GM23248 (cell line): ENCODE data around the gene SUSD6. TPM values are rescaled to one million over a fixed set of nuclear protein-coding genes. Genes with fewer than 3 reads are reported as not detected.
A peak's percentile ranks its signal among the peaks of the same experiment; 100 is the strongest.

Experiments used
- DNase-seq: peaks from one replicate; pipeline ENCODE4 v3.0.0-alpha.2; 2015
- H2AFZ ChIP-seq: fragments of 200-600 bp; sonication (generic); 2 replicates; pipeline ENCODE4 v1.6.1; 2016; ENCODE audit warnings: antibody characterized with exemption
- H3F3A ChIP-seq: fragments of 200-600 bp; sonication (generic); 2 replicates; pipeline ENCODE4 v1.6.1; 2016; ENCODE audit warnings: mild to moderate bottlenecking, antibody characterized with exemption, mixed run types; ENCODE audit not compliant: insufficient read depth
- H3K27ac ChIP-seq: fragments of 200-600 bp; sonication (generic); 2 replicates; pipeline ENCODE4 v1.5.1; 2016; ENCODE audit warnings: mild to moderate bottlenecking
- H3K27me3 ChIP-seq: fragments of 200-600 bp; sonication (generic); replicated peaks from 2 replicates; pipeline ENCODE4 v1.6.1; 2016; ENCODE audit warnings: mild to moderate bottlenecking; ENCODE audit not compliant: insufficient read depth
- H3K36me3 ChIP-seq: fragments of 200-600 bp; sonication (generic); 2 replicates; pipeline ENCODE4 v1.6.1; 2016; ENCODE audit warnings: low read depth, mild to moderate bottlenecking
- H3K4me1 ChIP-seq: fragments of 200-600 bp; sonication (generic); 2 replicates; pipeline ENCODE4 v1.6.1; 2016; ENCODE audit warnings: mild to moderate bottlenecking; ENCODE audit not compliant: insufficient read depth
- H3K4me2 ChIP-seq: fragments of 200-600 bp; sonication (generic); one replicate; pipeline ENCODE4 v1.6.1; 2016; ENCODE audit warnings: mild to moderate bottlenecking; ENCODE audit not compliant: unreplicated experiment
- H3K4me3 ChIP-seq: fragments of 200-600 bp; sonication (generic); 2 replicates; pipeline ENCODE4 v1.5.1; 2016; ENCODE audit warnings: mild to moderate bottlenecking
- H3K79me2 ChIP-seq: fragments of 200-600 bp; sonication (generic); 2 replicates; pipeline ENCODE4 v1.6.1; 2016; ENCODE audit warnings: mild to moderate bottlenecking; ENCODE audit not compliant: insufficient read depth
- H3K9ac ChIP-seq: fragments of 200-600 bp; sonication (generic); 2 replicates; pipeline ENCODE4 v1.6.1; 2016; ENCODE audit warnings: mild to moderate bottlenecking
- H3K9me2 ChIP-seq: fragments of 200-600 bp; sonication (generic); 2 replicates; pipeline ENCODE4 v1.6.1; 2016; ENCODE audit warnings: mixed run types, mild to moderate bottlenecking, moderate library complexity; ENCODE audit not compliant: insufficient read depth
- H3K9me3 ChIP-seq: fragments of 200-600 bp; sonication (generic); one replicate; pipeline ENCODE4 v1.6.1; 2017; ENCODE audit warnings: low read depth
- H4K20me1 ChIP-seq: fragments of 200-600 bp; sonication (generic); 2 replicates; pipeline ENCODE4 v1.6.0; 2016; ENCODE audit not compliant: insufficient read depth
- EZH2 ChIP-seq: fragments of 200-600 bp; sonication (generic); IDR thresholded peaks from 2 replicates; pipeline ENCODE4 v1.6.1; 2018; ENCODE audit warnings: antibody characterized with exemption, mild to moderate bottlenecking; ENCODE audit not compliant: insufficient read depth, poor library complexity, severe bottlenecking
- EZH2phosphoT487 ChIP-seq: fragments of 200-600 bp; sonication (generic); IDR thresholded peaks from 2 replicates; pipeline ENCODE4 v1.6.1; 2018; ENCODE audit warnings: antibody characterized with exemption, moderate library complexity, mild to moderate bottlenecking, low read depth; ENCODE audit not compliant: insufficient read depth
- WGBS, 2 experiments: methylation state at CpG; one replicate each; pipeline ENCODE4 v1.1.6; 2015 to 2017; ENCODE audit warnings: low lambda C conversion rate in 2 of 2, low coverage in 1 of 2; ENCODE audit errors: missing lambda C conversion rate in 2 of 2; 5-methylcytosine and 5-hydroxymethylcytosine counted together
- in situ Hi-C: fragments of 300-500 bp; cut with MboI; formaldehyde crosslinking; loops from 2 replicates; pipeline ENCODE4 v1.15.0; 2020
- polyA plus RNA-seq: library from polyadenylated mRNA; unstranded; fragments of >200 nt; fragmentation: Nextera tagmentation; extraction: Ambion mirVana; gene quantifications from 2 replicates; pipeline ENCODE4 v1.2.1, GENCODE V29; 2016
- total RNA-seq: library from RNA; depleted of rRNA; stranded (reverse); fragments of >200 nt; shearing (Covaris generic); gene quantifications from 2 replicates; pipeline ENCODE4 v1.2.3, GENCODE V29; 2014

The SUSD6 gene
- total and polyA plus RNA-seq, 2 experiments from 2014 or later: 12.2 to 24.1 TPM

- Histone ChIP-seq H3K4me2 (no peak overlapping the region), H2AFZ (no peak overlapping the region), H3K36me3 (no peaks in the 10 kb centered on the region), H3K79me2 (peaks cover 97% of the 10 kb centered on the region), H3K9me2 (no peaks in the 10 kb centered on the region), H3K4me1 (no peaks in the 10 kb centered on the region), H3F3A (no peaks in the 10 kb centered on the region), H4K20me1 (peaks cover 2% of the 10 kb centered on the region; the same call in 1 of the 2 replicates), H3K4me3 (no peak overlapping the region), H3K27ac (no peak overlapping the region), H3K9ac (no peak overlapping the region), H3K9me3 (no peaks in the 10 kb centered on the region), H3K27me3 (no peaks in the 10 kb centered on the region)
- DNase-seq: peak; percentile 26
- in situ Hi-C loops: no loop called here
- no peak for TF ChIP-seq EZH2phosphoT487
- no peak for TF ChIP-seq EZH2
- WGBS, 2 experiments: 16 to 22% methylated on average over 1 of the region's 1 CpG
Measured at GRCh38 chr14:69675245-69675583, 63.8 kb downstream of the SUSD6 start.

- TF ChIP-seq EZH2: no peak
- no peak for TF ChIP-seq EZH2phosphoT487
- H3K9me3 ChIP-seq: no peaks in the 10 kb centered on the region
- peaks cover 4% of the 10 kb centered on the region; the same call in 1 of the 2 replicates for H4K20me1 ChIP-seq
- no peak for DNase-seq
- H2AFZ ChIP-seq: no peak overlapping the region
- H3K27ac ChIP-seq: no peak overlapping the region
- no peak overlapping the region for H3K4me3 ChIP-seq
- no peaks in the 10 kb centered on the region for H3K27me3 ChIP-seq
- H3K9me2 ChIP-seq: no peaks in the 10 kb centered on the region
- no peak overlapping the region for H3K4me2 ChIP-seq
- H3K36me3 ChIP-seq: no peaks in the 10 kb centered on the region
- WGBS, 2 experiments: 81 to 85% methylated on average over 2 of the region's 2 CpGs
- no peak overlapping the region for H3K9ac ChIP-seq
- H3K79me2 ChIP-seq: peaks cover 97% of the 10 kb centered on the region
- no peaks in the 10 kb centered on the region for H3F3A ChIP-seq
- in situ Hi-C loops: no loop called here
- H3K4me1 ChIP-seq: no peaks in the 10 kb centered on the region
Measured at GRCh38 chr14:69675877-69676416, 64.6 kb downstream of the SUSD6 start.

GRCh38 chr14:69676723-69677122 is 65.3 kb downstream of the SUSD6 start:
- Histone ChIP-seq H3F3A (no peaks in the 10 kb centered on the region), H3K27ac (no peak overlapping the region), H3K4me2 (no peak overlapping the region), H2AFZ (no peak overlapping the region), H3K79me2 (peaks cover 97% of the 10 kb centered on the region), H3K9me2 (no peaks in the 10 kb centered on the region), H3K36me3 (no peaks in the 10 kb centered on the region), H4K20me1 (peaks cover 5% of the 10 kb centered on the region; the same call in 1 of the 2 replicates), H3K27me3 (no peaks in the 10 kb centered on the region), H3K9ac (no peak overlapping the region), H3K4me3 (no peak overlapping the region), H3K4me1 (no peaks in the 10 kb centered on the region), H3K9me3 (no peaks in the 10 kb centered on the region)
- in situ Hi-C loops: no loop called here
- no peak for TF ChIP-seq EZH2phosphoT487
- no peak for TF ChIP-seq EZH2
- DNase-seq: no peak
- 63 to 74% methylated on average over 2 of the region's 2 CpGs for WGBS, 2 experiments

- DNase-seq: no peak
- no peak overlapping the region for H3K4me3 ChIP-seq
Measured at GRCh38 chr14:69680297-69680696, 68.9 kb downstream of the SUSD6 start.

More at GRCh38 chr14:69680297-69680696, 68.9 kb downstream of the SUSD6 start:
- peaks cover 12% of the 10 kb centered on the region; the same call in 1 of the 2 replicates for H3K4me1 ChIP-seq
- no peaks in the 10 kb centered on the region for H3K9me2 ChIP-seq
- in situ Hi-C loops: no loop called here
- no peak overlapping the region for H3K4me2 ChIP-seq
- no peaks in the 10 kb centered on the region for H3F3A ChIP-seq
- TF ChIP-seq EZH2phosphoT487: no peak
- no peak for TF ChIP-seq EZH2
- 92% methylated on average over 1 of the region's 1 CpG for WGBS, 2 experiments
- 0 out of 2 replicates have a peak, but pooled peaks cover 7% of the 10 kb centered on the region for H4K20me1 ChIP-seq
- H3K9ac ChIP-seq: no peak overlapping the region
- H3K79me2 ChIP-seq: peaks cover 96% of the 10 kb centered on the region
- no peaks in the 10 kb centered on the region for H3K9me3 ChIP-seq
- H2AFZ ChIP-seq: no peak overlapping the region
- H3K27ac ChIP-seq: no peak overlapping the region
- H3K36me3 ChIP-seq: no peaks in the 10 kb centered on the region
- no peaks in the 10 kb centered on the region for H3K27me3 ChIP-seq
